Stimulated activated CD8-positive, alpha-beta memory T cell treated with anti-CD3 and anti-CD28 coated beads, Interleukin-4, amount 100 ng/mL, for 24 hours (primary cell): ENCODE measurements around the gene TBCD.
"Not testable (repeated sequence)": the region's sequence is repeated elsewhere in the genome, so short reads cannot be mapped to it uniquely, and the experiment has no call there.

ENCODE experiments used
- DNase-seq: peaks from one replicate; pipeline ENCODE4 v3.0.0-alpha.2; 2020; ENCODE audit warnings: low read depth

Gene TBCD

GRCh38 chr17:82957961-82958561 lies 206.2 kb downstream of the TBCD start:
- no peak for DNase-seq

DNA sequence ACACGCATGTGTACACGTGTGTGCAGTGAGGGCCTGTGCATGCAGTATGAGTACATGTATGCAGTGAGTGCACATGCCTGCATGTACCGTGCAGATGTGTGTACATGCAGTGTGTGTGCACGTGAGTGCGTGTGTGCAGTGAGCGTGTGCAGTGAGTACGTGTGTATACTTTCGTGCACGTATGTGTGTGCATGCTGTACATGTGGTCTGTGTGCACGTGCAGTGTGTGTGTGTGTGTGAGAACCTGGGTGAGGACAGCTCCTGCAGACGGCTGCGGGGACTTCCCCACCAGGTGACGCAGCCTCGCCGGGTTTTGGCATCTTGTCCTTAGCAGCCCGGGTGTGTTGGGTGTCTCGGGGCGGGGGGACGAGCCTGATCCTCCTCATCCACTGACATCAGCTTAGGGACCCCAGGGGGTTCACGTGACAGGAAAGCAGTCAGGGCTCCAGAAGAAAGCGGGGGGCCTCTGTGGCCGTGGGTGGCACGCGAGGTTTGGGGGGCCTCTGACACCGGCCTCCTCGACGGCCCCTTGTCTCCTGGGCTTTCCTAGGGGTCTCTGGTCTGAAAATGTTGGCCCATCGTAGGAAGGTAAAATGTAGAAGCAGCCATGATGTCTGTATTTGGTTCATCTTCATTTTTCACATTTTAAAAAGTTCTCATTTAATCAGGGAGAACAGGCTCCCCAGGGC lies 207.5 kb downstream of the TBCD start:
- no peak for DNase-seq

DNA sequence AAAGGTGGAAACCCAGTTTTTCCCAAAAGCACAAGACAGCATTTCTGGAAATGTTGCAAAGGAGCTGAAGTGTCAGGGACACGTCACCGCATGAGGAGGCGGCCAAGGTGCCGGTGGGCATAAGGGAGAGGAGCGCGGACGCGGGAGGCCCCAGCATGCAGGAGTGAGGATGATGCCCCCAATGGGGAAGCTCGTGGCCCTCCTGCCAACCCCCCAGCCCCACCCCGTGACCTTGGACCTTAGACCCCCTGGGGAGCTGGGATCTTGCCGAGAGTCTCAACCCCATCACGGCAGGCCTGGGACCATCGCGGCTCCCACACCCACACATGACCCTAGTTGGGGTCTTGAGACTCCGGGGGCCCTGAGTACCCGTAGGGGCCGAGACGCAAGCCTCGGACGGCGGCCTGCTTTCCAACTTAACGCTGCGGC lies 208.1 kb downstream of the TBCD start:
- DNase-seq = no peak

DNA sequence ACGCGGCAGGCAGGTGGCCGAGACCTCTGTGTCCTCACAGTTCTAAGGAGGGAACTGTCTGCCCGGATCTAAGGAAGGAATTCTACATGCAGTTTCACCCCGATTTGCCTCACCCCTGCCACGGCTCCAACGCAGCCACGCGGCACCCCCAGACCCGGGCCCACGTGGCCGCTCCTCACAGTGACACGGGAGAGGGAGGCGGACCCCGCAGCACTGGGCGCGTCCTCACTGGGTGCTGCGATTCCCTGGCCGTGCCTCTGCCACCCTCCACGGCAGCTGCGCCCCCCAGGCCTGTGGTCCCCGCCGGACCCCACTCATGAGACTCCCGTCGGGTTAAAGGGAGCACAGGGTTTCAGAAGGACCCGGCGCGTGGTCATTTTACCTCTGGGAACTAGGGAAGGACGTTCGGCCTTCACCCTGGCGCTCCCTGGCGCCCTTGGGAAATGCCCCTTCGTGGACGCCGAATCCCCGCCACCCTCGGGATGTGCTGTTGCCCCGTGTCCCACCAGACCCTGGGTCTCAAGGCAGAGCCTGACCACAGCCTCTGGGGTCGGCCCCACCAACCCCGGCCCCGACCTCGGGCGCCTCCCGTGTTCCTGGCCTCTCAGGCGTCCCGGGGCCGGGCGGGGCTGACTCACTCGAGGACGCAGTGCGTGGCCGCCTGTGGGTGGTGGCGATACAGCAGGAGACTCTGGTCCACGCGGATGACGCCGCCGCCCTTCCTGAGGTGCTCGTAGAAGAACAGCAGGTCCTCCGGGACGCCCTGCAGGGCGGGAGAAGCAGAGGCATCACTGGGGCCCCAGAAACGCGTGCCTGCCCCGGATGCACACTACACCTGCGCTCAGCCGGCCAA lies 208.8 kb downstream of the TBCD start:
- no peak for DNase-seq

DNA sequence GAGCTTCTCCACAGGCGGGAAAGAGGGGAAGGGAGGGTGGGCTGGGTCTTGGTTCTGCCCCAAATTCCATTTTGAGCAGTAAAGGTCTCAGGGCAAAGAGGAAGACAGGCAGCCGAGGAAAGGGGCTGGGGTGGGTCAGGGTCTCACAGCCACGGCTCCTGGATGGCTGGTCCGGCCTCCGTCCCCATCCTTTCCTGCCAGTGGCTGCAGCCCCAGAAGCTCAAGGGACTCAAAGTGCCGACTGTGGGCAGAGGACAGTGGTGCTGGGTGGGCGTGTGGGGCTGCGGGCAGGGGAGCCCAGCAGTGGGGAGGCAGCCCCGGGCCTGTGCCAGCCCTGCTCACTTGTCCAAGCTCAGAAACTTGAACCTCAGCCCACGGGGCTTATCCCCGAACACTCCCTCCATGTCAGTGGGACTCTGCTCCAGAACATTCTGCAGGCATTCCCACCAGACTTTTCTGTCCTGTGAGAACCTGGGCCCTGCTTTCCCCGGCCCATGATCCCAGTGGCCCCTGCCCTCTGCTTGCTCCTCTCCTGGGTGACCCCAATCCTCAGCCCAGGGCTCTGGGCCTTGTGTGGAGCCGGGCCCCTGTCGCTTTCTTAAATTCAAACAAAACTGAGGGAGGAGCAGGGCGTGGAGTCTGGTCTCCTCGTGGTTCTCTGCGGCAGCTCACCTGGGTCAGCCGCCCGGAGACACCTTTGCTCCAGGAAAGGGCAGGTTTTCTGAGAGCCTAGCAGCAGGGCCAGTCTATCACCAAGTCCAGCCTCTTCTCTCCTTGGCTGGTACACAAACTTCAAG lies 209.7 kb downstream of the TBCD start:
- no peak for DNase-seq

DNA sequence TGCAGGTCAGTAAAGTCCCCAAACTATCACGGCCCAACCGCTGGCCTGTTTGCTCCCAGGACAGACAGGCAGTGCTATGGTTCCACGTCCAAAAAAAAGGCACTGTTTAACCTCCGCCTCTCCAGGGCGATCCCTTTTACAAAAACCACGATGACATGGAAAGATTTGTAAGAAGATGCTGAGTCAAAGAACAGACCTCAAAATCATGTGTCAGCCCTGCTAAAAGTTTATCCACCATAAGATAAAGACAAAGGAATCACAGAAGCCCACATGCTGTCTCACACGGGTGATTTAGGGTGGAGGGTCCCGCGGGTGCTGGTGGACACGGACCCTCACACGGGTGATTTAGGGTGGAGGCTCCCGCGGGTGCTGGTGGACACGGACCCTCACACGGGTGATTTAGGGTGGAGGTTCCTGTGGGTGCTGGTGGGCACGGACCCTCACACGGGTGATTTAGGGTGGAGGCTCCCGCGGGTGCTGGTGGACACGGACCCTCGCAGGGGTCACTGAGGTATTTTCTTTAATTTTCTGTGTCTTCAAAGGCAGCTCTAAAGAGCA lies 210.4 kb downstream of the TBCD start:
- DNase-seq = no peak

DNA sequence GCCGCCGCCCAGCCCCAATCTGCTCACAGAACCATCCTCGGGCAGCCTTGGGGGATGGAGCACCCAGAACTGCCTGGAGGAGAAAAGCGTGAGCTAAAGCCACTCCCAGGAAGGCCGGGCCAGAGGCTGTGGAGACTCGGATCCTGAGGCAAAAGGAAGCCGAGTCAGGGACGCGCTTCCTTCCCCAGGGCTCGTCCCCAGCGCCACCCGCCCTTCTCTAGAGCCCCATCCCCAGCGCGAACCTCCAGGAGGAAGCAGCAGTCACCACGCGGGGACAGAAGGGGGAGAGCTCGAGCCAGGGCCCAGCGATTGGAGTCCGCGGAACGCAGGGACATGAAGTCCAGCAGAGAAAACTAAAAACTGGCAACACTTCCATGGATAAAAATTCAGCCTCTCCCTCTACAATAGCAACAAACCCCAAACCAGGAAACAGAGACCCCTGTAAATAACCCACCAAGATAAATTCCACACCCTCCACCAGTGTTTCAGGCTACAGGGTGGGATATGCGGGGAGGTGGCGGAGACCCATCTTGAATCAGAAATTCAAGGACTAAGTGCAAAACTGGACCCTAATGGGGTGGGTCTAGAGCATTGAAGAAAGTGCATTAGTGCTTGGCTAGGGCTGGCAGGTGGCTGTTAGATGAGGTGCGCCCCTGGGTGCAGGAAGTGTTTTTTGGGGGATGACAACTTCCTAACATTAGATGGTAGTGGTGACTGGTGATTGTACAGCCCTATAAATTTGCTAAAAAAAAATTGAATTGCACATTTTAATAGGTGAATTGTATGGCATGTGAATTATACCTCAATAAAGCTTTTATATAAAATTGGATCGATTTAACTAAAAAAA lies 211.5 kb downstream of the TBCD start:
- DNase-seq = no peak

DNA sequence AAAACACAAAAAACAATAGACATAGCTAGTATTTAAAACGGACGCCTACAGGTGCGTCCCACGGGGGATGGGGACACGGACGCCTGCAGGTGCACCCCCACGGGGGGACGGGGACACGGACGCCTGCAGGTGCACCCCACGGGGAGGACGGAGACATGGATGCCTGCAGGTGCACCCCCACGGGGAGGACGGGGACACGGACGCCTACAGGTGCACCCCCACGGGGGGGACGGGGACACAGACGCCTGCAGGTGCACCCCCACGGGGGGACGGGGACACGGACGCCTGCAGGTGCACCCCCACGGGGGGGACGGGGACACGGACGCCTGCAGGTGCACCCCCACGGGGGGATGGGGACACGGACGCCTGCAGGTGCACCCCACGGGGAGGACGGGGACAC lies 212.6 kb downstream of the TBCD start:
- DNase-seq = not testable (repeated sequence)

GRCh38 chr17:82964851-82965341 lies 213.0 kb downstream of the TBCD start:
- DNase-seq = no peak

DNA sequence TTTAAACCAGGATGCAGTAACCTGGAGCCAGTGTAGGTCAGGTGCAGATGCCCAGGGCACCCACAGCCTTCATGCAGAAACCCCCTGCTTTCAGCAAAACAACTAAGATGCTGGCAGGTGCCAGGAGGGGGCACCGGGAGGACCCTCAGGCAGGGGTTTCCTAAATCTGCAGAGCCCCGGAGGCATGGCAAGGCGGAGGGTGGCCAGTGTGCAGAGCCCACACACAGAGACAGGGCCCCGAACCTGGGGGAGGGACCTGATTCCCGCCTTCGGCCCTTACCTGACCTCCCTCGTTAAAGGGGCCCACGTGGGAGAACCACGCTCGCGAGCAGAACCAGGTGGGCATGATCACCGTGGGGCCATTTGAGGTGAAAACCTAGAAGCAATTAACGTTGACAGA lies 213.5 kb downstream of the TBCD start:
- DNase-seq = no peak

DNA sequence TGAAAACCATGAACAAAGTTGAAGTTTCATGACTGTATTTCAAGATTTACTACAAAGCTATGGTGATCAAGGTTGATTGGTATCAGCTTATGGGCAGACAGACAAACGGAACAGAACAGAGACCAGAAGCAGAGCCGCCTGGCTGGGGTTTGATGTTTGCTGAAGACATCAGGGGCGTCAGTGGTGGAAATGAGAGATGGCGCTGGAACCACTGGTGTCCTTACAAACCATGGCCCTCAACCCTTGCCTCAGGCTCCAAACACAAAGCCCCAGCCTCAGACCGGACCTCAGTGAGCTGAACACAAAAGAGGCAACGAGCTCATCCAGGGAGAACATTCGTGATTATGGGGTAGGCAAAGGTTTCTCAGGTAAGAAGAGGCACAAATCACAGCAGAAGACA lies 214.6 kb downstream of the TBCD start:
- DNase-seq = no peak

DNA sequence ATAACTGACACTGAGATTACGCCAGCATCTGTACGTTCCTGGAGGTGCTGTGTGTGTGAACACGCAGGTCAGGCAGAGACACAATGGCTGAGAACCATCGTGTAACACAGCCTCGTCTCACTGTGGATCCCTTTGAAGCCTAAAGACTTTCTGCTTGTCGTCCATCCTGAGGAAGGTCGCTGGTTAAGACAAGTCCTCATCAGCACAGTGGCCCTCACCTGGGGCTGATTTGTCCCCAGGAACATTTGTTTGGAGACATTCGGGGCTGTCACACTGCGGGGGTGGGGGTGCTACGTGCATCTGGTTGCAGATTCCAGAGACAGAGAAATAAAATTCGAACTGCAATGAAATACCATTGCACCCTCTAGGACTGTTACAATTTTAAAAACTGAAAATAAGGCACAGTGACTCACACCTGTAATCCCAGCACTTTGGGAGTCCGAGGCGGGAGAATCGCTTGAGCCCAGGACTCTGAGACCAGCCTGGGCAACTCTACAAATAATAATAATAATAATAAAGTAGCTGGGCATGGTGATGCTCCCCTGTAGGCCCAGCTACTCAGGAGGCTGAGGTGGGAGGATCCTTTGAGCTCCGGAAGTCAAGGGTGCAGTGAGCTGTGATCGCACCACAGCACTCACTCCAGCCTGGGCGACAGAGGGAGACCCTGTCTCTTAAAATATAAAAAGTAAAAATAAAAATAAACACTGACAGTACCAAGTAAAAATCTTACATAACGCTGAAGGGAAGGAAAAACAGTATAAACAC lies 215.6 kb downstream of the TBCD start:
- no peak for DNase-seq

- DNase-seq = not testable (repeated sequence)
These were observed 216.4 kb downstream of the TBCD start for GRCh38 chr17:82968033-82968841.

- DNase-seq = no peak
These were observed 218.2 kb downstream of the TBCD start for GRCh38 chr17:82970067-82970466.

DNA sequence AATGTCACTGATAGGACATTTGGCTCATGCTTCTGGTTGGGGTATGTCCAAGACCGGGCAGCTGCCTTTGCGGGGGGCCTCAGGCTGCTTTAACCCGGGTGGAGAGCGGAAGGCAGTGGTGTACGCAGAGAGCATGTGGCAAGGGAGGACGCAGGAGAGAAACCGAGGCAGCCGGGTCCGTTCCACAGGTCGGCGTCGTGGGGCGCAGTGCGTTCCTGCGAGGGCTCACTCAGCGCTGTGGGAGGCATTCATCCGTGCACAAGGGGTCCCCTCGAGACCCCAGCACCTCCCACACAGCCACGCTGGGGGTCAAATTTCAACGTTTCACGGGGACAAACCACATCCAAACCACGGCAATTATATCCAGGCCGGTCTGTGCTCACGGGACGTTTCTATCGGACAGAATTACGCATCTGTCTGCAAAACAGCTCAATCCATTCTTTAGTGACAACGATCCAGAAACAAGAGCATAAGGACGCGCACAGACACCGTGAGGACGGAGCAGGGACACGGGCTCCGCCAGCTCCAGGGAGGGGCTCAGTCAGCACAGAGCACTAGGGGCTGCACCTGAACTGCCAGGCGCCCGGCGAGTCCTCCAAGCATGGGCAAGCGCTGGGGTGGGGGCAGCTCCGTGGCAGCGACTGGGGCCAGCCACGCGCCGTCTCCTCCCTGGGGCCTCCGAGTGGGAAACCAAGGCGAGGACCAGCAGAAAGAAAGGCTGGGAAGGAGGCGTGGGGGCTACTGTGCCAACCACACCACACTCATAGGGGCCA lies 219.1 kb downstream of the TBCD start:
- DNase-seq = no peak

GRCh38 chr17:82972836-82973372 lies 221.0 kb downstream of the TBCD start:
- no peak for DNase-seq

- no peak for DNase-seq
These were observed 221.7 kb downstream of the TBCD start for GRCh38 chr17:82973456-82974135.
